Liver (tissue), 9 donors: ENCODE results near the gene FAM111A. TPM values are rescaled to one million over a fixed set of nuclear protein-coding genes. Genes with fewer than 3 reads are reported as not detected.

Experiments used
- DNase-seq: peaks from one replicate; pipeline ENCODE4 v3.0.0-alpha.2; 2017; ENCODE audit warnings: low spot score
- H3K27ac ChIP-seq, 2 donors: one replicate each; pipeline ENCODE4 v1.7.0; 2013; ENCODE audit warnings: inconsistent platforms in 2 of 2, low read length in 2 of 2, control low read depth in 1 of 2, low read depth in 1 of 2, mild to moderate bottlenecking in 1 of 2
- H3K27me3 ChIP-seq, 4 donors: one replicate each; pipeline versions ENCODE4 v1.6.1 to v1.7.0; 2013; ENCODE audit warnings: low read length in 3 of 4, inconsistent platforms in 1 of 4, mild to moderate bottlenecking in 1 of 4, moderate library complexity in 1 of 4; ENCODE audit not compliant: control insufficient read depth in 4 of 4, insufficient read depth in 4 of 4
- H3K36me3 ChIP-seq, 4 donors: one replicate each; pipeline versions ENCODE4 v1.6.1 to v1.7.0; 2013; ENCODE audit warnings: low read length in 3 of 4, mild to moderate bottlenecking in 3 of 4, low read depth in 1 of 4, moderate library complexity in 1 of 4; ENCODE audit not compliant: control insufficient read depth in 4 of 4, insufficient read depth in 3 of 4
- H3K4me1 ChIP-seq, 4 donors: one replicate each; pipeline versions ENCODE4 v1.6.1 to v1.7.0; 2013; ENCODE audit warnings: low read length in 3 of 4, mild to moderate bottlenecking in 3 of 4, moderate library complexity in 1 of 4; ENCODE audit not compliant: control insufficient read depth in 4 of 4, insufficient read depth in 4 of 4
- H3K4me3 ChIP-seq, 3 donors: one replicate each; pipeline versions ENCODE4 v1.6.1 to v1.7.0; 2013; ENCODE audit warnings: low read length in 3 of 3, control low read depth in 1 of 3, low read depth in 1 of 3, mild to moderate bottlenecking in 1 of 3
- H3K9ac ChIP-seq, 2 donors: one replicate each; pipeline ENCODE4 v1.7.0; 2013; ENCODE audit warnings: low read length in 2 of 2, mild to moderate bottlenecking in 2 of 2, moderate library complexity in 2 of 2, control low read depth in 1 of 2, low read depth in 1 of 2
- H3K9me3 ChIP-seq, 4 donors: one replicate each; pipeline versions ENCODE4 v1.6.1 to v1.7.0; 2013; ENCODE audit warnings: low read length in 3 of 4; ENCODE audit not compliant: control insufficient read depth in 4 of 4
- ATF3 ChIP-seq: IDR thresholded peaks from 2 replicates; pipeline ENCODE4 v1.6.1; 2016; ENCODE audit warnings: antibody characterized with exemption
- CTCF ChIP-seq: fragments of 150-350 bp; IDR thresholded peaks from 2 replicates; pipeline ENCODE4 v1.5.1; 2017; ENCODE audit warnings: improper control_type of control experiment, low read depth, low read length; ENCODE audit not compliant: missing input control
- EGR1 ChIP-seq, 2 donors: IDR thresholded peaks; 2 replicates each; pipeline ENCODE4 v1.6.1; 2016 to 2018; ENCODE audit warnings: antibody characterized with exemption in 2 of 2, low read depth in 2 of 2
- FOXA1 ChIP-seq: IDR thresholded peaks from 2 replicates; pipeline ENCODE4 v1.6.1; 2016; ENCODE audit warnings: antibody characterized with exemption
- FOXA2 ChIP-seq: IDR thresholded peaks from 2 replicates; pipeline ENCODE4 v1.6.1; 2016; ENCODE audit warnings: antibody characterized with exemption
- GABPA ChIP-seq, 2 donors: IDR thresholded peaks in 1 of 2; conservative IDR thresholded peaks in 1 of 2; 2 replicates each; pipeline ENCODE4 v1.6.1; 2016; ENCODE audit warnings: antibody characterized with exemption in 2 of 2, mild to moderate bottlenecking in 1 of 2, moderate library complexity in 1 of 2
- HNF4A ChIP-seq, 2 donors: conservative IDR thresholded peaks; 2 replicates each; pipeline ENCODE4 v1.6.1; 2016; ENCODE audit warnings: antibody characterized with exemption in 2 of 2, mild to moderate bottlenecking in 2 of 2
- HNF4G ChIP-seq: IDR thresholded peaks from 2 replicates; pipeline ENCODE4 v1.6.1; 2016; ENCODE audit warnings: antibody characterized with exemption
- JUND ChIP-seq, 2 donors: IDR thresholded peaks; 2 replicates each; pipeline ENCODE4 v1.6.1; 2016; ENCODE audit warnings: antibody characterized with exemption in 2 of 2
- MAX ChIP-seq: IDR thresholded peaks from 2 replicates; pipeline ENCODE4 v1.6.1; 2016; ENCODE audit warnings: antibody characterized with exemption
- NR2F2 ChIP-seq: IDR thresholded peaks from 2 replicates; pipeline ENCODE4 v1.6.1; 2016; ENCODE audit warnings: antibody characterized with exemption
- RAD21 ChIP-seq, 2 donors: IDR thresholded peaks; 2 replicates each; pipeline ENCODE4 v1.6.1; 2016; ENCODE audit warnings: antibody characterized with exemption in 2 of 2, mild to moderate bottlenecking in 2 of 2
- REST ChIP-seq: IDR thresholded peaks from 2 replicates; pipeline ENCODE4 v1.6.1; 2016; ENCODE audit warnings: antibody characterized with exemption, mild to moderate bottlenecking
- RXRA ChIP-seq, 2 donors: IDR thresholded peaks; 2 replicates each; pipeline ENCODE4 v1.6.1; 2017 to 2018; ENCODE audit warnings: antibody characterized with exemption in 2 of 2, mild to moderate bottlenecking in 1 of 2
- SP1 ChIP-seq: IDR thresholded peaks from 2 replicates; pipeline ENCODE4 v1.6.1; 2018; ENCODE audit warnings: antibody characterized with exemption, mild to moderate bottlenecking
- TAF1 ChIP-seq: conservative IDR thresholded peaks from 2 replicates; pipeline ENCODE4 v1.6.1; 2016; ENCODE audit warnings: antibody characterized with exemption, mild to moderate bottlenecking
- YY1 ChIP-seq: IDR thresholded peaks from 2 replicates; pipeline ENCODE4 v1.6.1; 2016; ENCODE audit warnings: antibody characterized with exemption, mild to moderate bottlenecking
- ZBTB33 ChIP-seq: IDR thresholded peaks from 2 replicates; pipeline ENCODE4 v1.6.1; 2016; ENCODE audit warnings: antibody characterized with exemption
- WGBS: extraction: QIAGEN DNeasy Blood & Tissue Kit; methylation state at CpG from one replicate; pipeline ENCODE4 v1.1.7; 2013; 5-methylcytosine and 5-hydroxymethylcytosine counted together
- polyA plus RNA-seq, 2 donors: library from polyadenylated mRNA; stranded (reverse) in 1 of 2; unstranded in 1 of 2; fragments of 200-250 nt in 1 of 2; fragments of >200 nt in 1 of 2; fragmentation: Nextera tagmentation in 1 of 2; extraction: Ambion mirVana in 1 of 2; gene quantifications; one replicate each; pipeline versions ENCODE4 v1.2.1 to v1.2.3, GENCODE V29; 2013 to 2015
- total RNA-seq, 2 donors: library from RNA; depleted of rRNA; stranded (reverse); fragments of >200 nt; gene quantifications; one replicate each; pipeline ENCODE4 v1.2.3, GENCODE V29; 2014
- donor health status: healthy.
- donor health status: healthy.
- donor health status: healthy.
- donor health status: healthy.
- donor health status: healthy.

The FAM111A gene
- total and polyA plus RNA-seq, 4 donors = 5.9 to 27.0 (median 14.2) TPM

GRCh38 chr11:59141673-59142460 lies 789 bp upstream of the FAM111A start:
- Histone ChIP-seq H3K9ac (peak overlapping the region; percentile 60 to 87), H3K9me3 (no peaks in the 10 kb centered on the region), H3K36me3 (peaks cover 0 to 3% (median 0%) of the 10 kb centered on the region in 4 donors), H3K4me1 (peaks cover 5 to 35% (median 28%) of the 10 kb centered on the region in 4 donors), H3K4me3 (peak overlapping the region; percentile 67 to 72 (median 71)), H3K27ac (peak overlapping the region; percentile 89 to 98), H3K27me3 (no peaks in the 10 kb centered on the region)
- DNase-seq = no peak
- TF ChIP-seq SP1 (no peak), JUND (IDR thresholded peaks at IDR 0.05) (no peak), HNF4G (no peak), NR2F2 (no peak), YY1 (no peak), RXRA (IDR thresholded peaks at IDR 0.05) (no peak), GABPA (IDR thresholded peaks at IDR 0.05 in 1 of 2, conservative IDR thresholded peaks at IDR 0.05 in 1 of 2) (no peak), CTCF (no peak), HNF4A (conservative IDR thresholded peaks at IDR 0.05) (no peak), ZBTB33 (no peak), RAD21 (IDR thresholded peaks at IDR 0.05) (no peak), REST (no peak), FOXA2 (no peak), FOXA1 (no peak), MAX (no peak), ATF3 (no peak), EGR1 (IDR thresholded peaks at IDR 0.05; ENCODE audit: low read depth in 2 of 2) (no peak), TAF1 (no peak)
- 8% methylated on average over 3 of the region's 3 CpGs for WGBS
